Stimulated activated naive CD8-positive, alpha-beta T cell treated with anti-CD3 and anti-CD28 coated beads, Interleukin-15, Interleukin-2, amounts not matched to agents 100 ng/mL and 50 ng/mL, for 24 hours (primary cell): Measurements from ENCODE around the gene MACO1.

Experiments used
- H3K27ac Mint-ChIP-seq: one replicate; pipeline ENCODE4 v1.8.0; 2021; ENCODE audit warnings: mild to moderate bottlenecking, mixed read lengths
- H3K27me3 Mint-ChIP-seq: one replicate; pipeline ENCODE4 v1.8.0; 2021; ENCODE audit warnings: mixed read lengths
- H3K36me3 Mint-ChIP-seq: one replicate; pipeline ENCODE4 v1.8.0; 2021; ENCODE audit warnings: low read depth, mixed read lengths
- H3K4me1 Mint-ChIP-seq: one replicate; pipeline ENCODE4 v1.8.0; 2021; ENCODE audit warnings: low read depth, mixed read lengths
- H3K4me3 Mint-ChIP-seq: one replicate; pipeline ENCODE4 v1.8.0; 2021; ENCODE audit warnings: mild to moderate bottlenecking, mixed read lengths
- H3K9me3 Mint-ChIP-seq: one replicate; pipeline ENCODE4 v1.8.0; 2021; ENCODE audit warnings: mixed read lengths

Gene MACO1

DNA sequence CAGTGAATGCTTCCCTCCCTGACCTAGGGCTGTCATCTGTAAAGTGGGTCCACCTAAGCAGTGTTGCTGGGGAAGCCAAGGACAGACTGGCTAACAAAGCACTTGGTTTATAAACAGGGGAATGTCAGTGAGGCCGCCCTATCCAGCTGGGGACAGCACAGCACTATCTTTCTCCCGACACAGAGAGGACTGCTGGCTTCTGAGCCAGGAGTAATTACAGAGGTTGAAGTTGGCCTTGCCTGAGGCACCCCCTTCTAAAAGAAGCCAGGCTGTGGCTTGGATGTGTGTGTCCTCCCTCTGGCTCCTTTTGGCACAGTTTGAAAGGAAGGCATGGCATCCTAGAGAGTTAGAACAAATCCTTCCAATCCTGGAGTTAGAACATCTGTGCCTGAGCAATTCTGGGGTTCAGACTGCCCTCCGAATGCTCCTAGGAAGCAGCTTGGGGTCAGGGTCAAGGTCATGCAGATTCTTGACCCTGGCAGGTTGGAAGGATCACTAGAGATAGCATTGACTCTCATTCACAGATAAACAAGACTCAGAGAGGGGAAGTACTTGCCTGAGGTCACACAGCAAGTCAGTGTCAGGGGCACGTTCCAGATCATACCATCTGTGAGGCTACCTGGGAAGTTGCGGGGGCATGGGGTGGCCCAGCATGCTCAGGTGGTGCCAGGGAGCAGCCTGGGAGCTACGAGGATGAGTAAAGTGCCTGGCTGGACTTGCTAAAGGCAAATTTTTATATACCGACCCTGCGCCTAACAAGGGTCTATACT, 111.4 kb downstream of the MACO1 start:
- H3K9me3 Mint-ChIP-seq = no peaks in the 10 kb centered on the region
- H3K4me3 Mint-ChIP-seq = no peak overlapping the region
- H3K27me3 Mint-ChIP-seq = no peaks in the 10 kb centered on the region
- H3K4me1 Mint-ChIP-seq = peaks cover 29% of the 10 kb centered on the region
- H3K27ac Mint-ChIP-seq = no peak overlapping the region
- H3K36me3 Mint-ChIP-seq = no peaks in the 10 kb centered on the region

- H3K4me3 Mint-ChIP-seq = peak overlapping the region; percentile 60
- H3K27ac Mint-ChIP-seq = peak overlapping the region; percentile 26
- no peaks in the 10 kb centered on the region for H3K27me3 Mint-ChIP-seq
- H3K36me3 Mint-ChIP-seq = no peaks in the 10 kb centered on the region
- no peaks in the 10 kb centered on the region for H3K9me3 Mint-ChIP-seq
- H3K4me1 Mint-ChIP-seq = peaks cover 35% of the 10 kb centered on the region
Measured at GRCh38 chr1:25543005-25543424, 112.3 kb downstream of the MACO1 start.

GRCh38 chr1:25543425-25544242, 112.9 kb downstream of the MACO1 start, which contains the start of gene LDLRAP1:
Gene LDLRAP1, plus strand, starts transcription at chr1:25543606. Its CDS starts 93 bp downstream, at chr1:25543699.
- Mint-ChIP-seq H3K4me1 (peaks cover 38% of the 10 kb centered on the region), H3K4me3 (peak within 1 kb of the TSS; percentile 81), H3K27ac (peak within 1 kb of the TSS; percentile 61), H3K36me3 (no peaks in the 10 kb centered on the region), H3K27me3 (no peaks in the 10 kb centered on the region), H3K9me3 (no peaks in the 10 kb centered on the region)

DNA sequence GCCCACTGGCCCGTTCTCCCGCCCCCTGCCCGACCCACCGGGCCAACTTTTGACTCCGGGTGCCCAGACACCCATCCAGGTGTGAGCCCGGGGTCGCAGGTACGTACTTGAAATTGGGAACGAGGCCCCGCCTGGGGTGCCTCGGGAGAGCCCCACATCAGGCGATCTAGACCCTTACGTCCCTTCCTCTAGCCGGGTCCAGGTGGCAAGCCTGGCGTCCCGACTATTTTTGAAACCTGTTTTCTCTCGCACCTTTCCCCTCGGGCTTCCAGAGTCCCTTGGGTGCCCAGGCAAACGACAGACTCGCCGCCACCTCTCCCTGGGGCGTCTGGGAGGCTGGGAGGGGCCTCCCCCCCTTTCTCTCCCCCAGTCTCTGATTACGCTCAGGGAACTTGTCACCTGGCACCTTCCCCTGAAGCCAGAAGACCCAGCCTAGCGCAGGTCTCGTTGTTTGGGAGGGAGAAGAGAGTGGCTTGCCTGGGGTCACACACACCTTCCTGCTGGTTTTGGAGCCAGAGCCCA, 113.6 kb downstream of the MACO1 start:
- Mint-ChIP-seq H3K4me1 (peaks cover 44% of the 10 kb centered on the region), H3K4me3 (peak overlapping the region; percentile 81), H3K36me3 (no peaks in the 10 kb centered on the region), H3K27me3 (no peaks in the 10 kb centered on the region), H3K27ac (peak overlapping the region; percentile 61), H3K9me3 (no peaks in the 10 kb centered on the region)

GRCh38 chr1:25544819-25545218, 114.1 kb downstream of the MACO1 start:
- Mint-ChIP-seq H3K27ac (peak overlapping the region; percentile 61), H3K4me1 (peaks cover 50% of the 10 kb centered on the region), H3K27me3 (no peaks in the 10 kb centered on the region), H3K36me3 (no peaks in the 10 kb centered on the region), H3K4me3 (peak overlapping the region; percentile 81), H3K9me3 (no peaks in the 10 kb centered on the region)

- Mint-ChIP-seq H3K4me3 (peak overlapping the region; percentile 81), H3K27me3 (no peaks in the 10 kb centered on the region), H3K9me3 (no peaks in the 10 kb centered on the region), H3K27ac (no peak overlapping the region), H3K36me3 (no peaks in the 10 kb centered on the region), H3K4me1 (peaks cover 59% of the 10 kb centered on the region)
Measured at GRCh38 chr1:25545767-25546166, 115.1 kb downstream of the MACO1 start.

DNA sequence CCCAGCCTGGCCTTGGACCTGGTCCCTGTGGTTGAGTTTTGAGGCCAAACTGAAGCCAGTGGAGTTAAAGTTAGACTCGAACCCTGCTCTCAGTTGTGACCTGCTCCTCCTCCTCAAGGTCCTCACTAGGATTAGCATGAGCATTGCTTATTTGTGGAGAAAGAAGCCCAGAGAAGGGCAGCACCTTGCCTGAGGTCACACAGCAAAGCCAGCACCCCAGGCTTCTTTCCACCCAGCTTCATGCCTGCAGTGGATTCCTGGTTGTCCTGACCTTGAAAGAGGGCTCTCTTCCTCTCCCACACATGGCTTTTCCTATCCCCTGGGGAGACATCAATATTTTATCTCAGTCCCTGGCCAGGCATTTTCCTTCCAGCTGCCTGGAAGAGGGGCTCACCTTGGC, 115.5 kb downstream of the MACO1 start:
- Mint-ChIP-seq H3K27ac (no peak overlapping the region), H3K36me3 (no peaks in the 10 kb centered on the region), H3K9me3 (no peaks in the 10 kb centered on the region), H3K27me3 (no peaks in the 10 kb centered on the region), H3K4me3 (no peak overlapping the region), H3K4me1 (peaks cover 63% of the 10 kb centered on the region)

DNA sequence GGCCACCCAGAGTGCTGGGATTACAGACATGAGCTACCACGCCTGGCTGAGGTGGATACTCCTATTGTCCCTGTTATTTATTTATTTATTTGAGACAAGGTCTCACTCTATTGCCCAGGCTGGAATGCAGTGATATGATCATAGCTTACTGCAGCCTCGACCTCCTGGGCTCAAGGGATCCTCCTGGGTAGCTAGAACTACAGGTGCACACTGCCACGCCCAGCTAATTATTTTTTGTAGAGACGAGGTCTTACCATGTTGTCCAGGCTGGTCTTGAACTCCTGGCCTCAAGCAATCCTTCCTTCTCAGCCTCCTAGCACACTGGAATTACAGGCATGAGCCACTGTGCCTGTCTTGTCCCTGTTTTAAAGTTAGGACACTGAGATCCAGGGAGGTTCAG, 117.9 kb downstream of the MACO1 start:
- Mint-ChIP-seq H3K27me3 (no peaks in the 10 kb centered on the region), H3K27ac (no peak overlapping the region), H3K4me3 (no peak overlapping the region), H3K9me3 (no peaks in the 10 kb centered on the region), H3K36me3 (no peaks in the 10 kb centered on the region), H3K4me1 (peaks cover 84% of the 10 kb centered on the region)

DNA sequence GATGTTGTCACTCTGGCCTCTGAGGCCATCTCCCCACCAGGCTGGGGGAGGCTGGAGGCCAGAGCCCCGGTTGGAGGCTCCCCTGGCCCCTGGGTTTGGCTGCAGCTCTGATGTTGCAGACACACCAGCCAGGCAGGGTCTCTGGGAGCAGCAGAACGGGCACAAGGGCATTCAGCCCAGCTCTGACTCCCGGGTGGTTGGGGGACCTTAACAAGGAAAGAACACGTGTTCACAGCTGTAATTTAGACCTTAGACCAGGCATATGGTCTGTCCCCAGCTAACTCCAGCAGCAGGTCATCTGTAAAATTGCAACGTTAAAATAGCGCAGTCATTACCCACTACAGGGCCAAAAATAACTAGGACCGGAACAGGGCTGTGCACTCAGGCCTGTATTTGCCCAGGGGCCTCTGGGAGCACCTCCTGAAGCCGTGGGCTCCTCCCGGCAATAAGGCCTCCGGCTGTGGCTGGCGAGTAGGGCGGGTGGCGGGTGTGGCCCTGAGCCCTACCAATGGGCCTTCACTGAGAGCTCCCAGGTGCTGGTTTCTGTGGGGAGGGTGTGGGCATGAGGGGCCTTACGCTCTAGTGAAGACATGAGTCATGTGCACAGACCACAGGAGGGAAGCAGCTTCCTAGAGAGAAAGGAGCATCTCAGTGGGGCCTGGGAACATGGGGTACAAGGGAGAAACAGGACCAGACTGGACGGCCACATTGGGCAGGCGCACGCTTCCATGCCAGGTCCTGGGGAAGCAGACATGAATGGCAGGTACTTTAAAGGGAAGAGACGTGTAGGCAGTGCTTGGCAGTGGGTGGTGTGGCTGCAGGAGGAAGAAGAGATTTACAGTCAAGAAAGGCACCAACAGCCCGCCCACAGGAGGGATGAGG, 118.8 kb downstream of the MACO1 start:
- H3K27me3 Mint-ChIP-seq = no peaks in the 10 kb centered on the region
- no peaks in the 10 kb centered on the region for H3K36me3 Mint-ChIP-seq
- H3K9me3 Mint-ChIP-seq = no peaks in the 10 kb centered on the region
- H3K27ac Mint-ChIP-seq = peak overlapping the region; percentile 95
- peaks cover 83% of the 10 kb centered on the region for H3K4me1 Mint-ChIP-seq
- H3K4me3 Mint-ChIP-seq = peak overlapping the region; percentile 76
